Stimulated activated CD8-positive, alpha-beta memory T cell treated with anti-CD3 and anti-CD28 coated beads, Interleukin-2, amount 100 ng/mL, for 48 hours (primary cell): ENCODE results near the gene PALS2.

Experiments
- DNase-seq, 2 donors: peaks; one replicate each; pipeline ENCODE4 v3.0.0-alpha.2; 2020; ENCODE audit warnings: low read depth in 2 of 2

PALS2 gene

DNA sequence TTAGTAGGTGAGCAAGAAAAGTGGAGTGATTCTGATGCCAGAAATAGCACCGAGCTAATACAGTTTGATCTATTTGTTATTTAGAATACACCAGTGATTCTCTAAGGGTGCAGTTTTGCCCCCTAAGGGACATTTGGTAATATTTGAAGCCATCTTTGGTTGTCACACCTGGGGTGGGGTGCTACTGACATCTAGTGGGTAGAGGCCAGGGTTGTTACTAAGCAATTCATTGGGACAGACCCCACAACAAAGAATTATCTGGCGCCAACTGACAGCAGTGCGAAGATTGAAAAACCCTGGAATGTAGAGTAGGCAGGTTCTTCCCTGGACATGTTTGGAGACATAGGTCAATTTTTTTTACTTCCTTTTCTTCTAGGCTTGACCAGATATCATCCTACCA lies 14.6 kb downstream of the PALS2 start:
- DNase-seq: no peak

DNA sequence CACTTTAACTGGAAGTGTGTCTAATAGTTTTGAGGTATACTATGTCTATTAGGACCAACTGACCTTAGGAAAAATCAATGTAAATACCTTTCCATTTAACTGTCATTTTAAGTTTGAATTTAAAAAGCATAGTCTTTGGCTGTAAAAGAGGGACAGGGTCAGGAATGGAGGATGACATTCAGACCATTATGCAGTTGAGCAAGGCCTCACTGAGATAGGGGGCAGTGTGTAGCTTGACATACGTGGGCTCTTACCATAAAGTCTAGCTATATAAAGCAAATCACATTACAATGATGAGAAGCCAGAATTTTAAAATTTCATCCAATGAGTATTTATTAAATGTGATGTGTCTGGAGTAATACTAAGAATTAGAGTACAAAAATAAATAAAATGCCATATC lies 17.9 kb downstream of the PALS2 start:
- no peak for DNase-seq

DNA sequence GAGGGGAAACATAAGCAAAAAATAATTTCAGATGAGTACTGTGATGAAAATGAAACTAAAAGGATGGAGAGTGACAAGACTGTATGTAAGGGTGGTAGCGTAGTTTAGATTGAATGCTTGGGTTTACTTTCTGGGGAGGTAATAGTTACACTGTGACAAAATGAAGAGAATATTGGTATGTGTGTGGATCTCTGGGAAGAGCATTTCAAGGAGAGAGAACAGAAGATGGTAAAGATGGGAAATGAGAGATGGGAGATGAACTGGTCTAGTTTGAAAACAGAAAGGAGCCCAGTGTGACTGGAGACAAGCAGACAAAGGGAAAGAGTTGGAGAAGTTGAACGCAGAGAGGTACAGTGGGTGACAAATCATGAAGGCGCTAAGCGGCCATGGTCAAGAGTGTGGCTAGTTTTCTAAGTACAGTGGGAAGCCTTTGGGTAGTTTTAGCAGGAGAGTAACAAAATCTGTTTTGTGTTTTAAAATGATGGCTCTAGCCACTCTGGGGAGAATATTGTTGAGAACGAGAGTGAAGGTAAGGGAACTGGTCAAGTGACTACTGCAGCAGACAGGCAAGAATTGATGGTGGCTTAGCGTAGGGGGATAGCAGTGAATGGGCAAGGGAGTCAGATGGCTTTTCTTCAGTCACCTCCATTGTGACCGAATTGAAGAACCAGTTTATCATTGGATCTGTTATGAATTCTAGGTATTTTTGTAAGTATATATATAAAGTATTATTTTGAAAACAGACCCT lies 22.6 kb downstream of the PALS2 start:
- no peak for DNase-seq

DNA sequence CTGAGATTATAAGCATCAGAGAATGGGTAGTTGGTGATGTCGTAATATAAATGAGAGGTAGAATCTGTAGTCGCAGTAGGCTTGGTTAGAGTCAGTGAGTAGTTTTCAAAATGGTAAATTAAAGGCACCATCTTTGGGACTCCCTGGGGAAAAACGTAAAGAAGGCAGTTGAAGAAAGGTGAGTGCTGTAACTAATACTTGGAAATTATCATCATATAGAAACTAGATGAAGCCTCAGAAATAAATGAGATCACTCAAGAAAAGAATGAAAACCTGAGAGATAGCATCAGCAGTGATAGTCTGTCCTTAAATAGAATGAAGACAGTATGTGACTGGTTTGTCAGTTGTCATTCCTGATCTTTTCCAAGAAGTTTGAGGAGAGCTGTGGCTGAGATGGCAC lies 23.8 kb downstream of the PALS2 start:
- DNase-seq: no peak

DNA sequence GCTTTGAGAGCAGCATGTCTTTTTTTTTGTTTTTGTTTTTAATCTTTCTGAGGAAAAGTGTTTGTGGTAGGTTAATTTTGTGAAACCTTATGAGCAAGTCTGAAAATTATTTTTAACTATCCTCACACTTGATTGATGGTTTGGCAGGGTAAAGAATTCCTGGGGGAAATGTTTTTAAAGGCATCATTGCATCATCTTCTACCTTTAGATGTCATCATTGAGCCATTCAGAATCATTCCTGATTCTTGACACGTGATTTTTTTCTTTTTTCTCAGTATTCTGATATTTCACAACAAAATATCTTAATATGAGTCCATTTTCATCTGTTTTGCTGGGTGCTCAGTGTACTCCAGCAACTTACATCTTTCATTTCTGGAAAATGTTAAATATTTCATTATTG lies 28.3 kb downstream of the PALS2 start:
- DNase-seq: no peak

DNA sequence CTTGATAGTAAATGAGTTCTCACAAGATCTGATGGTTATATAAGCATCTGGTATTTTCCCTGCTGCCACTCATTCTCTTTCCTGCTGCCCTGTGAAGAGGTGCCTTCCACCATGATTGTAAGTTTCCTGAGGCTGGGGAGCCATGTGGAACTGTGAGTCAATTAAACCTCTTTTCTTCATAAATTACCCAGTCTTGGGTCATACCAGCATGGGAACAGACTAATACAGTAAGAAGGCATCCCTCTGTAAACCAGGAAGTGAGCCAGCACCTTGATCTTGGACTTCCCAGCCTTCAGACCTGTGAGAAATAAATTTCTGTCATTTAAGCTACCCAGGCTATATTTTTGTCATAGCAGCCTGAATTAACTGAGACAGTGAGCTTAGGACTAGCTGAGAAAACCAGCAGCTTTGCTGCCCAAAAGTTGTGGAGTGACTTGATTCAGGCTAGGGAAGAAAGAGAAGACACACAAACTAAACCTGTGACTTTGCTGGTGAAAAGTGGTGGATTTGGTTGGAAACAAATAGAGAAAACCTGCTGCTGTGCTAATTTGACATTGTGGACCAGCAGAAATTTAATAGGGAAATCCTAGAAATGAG lies 29.7 kb downstream of the PALS2 start:
- DNase-seq: no peak

DNA sequence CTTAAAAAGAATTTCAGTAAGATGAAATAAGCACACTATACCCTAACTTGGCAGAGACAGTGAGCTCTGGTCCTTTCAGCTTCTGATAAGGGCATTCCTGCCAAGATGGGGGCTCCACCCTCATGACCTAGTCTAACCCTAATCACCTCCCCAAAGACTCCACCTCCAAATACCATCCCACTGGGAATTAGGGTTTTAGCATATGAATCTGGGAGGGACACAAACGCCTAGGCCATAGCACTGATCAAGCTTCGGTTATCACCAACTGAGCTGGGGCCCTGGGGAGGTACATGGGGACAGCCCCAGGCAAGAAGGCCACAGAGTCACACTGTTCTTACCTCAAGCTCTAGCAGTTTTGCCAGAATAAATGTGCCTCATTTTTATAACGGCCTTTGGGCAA lies 31.4 kb downstream of the PALS2 start:
- no peak for DNase-seq

DNA sequence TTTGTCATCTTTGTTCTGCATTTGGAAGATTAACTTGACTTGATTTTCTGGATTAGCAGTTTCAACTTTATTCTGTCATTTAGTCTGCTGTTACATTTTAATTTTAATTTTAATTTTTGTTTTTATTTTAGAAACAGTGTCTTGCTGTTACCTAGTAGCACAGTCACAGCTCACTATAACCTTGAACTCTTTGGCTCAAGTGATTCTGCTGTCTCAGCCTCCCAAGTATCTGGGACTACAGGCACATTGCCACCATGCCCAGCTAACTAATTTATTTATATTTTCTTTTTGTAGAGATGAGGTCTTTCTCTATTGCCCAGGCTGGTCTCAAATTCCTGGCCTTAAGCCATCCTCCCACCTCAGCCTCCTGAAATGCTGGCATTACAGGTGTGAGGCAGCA lies 35.3 kb downstream of the PALS2 start:
- no peak for DNase-seq

DNA sequence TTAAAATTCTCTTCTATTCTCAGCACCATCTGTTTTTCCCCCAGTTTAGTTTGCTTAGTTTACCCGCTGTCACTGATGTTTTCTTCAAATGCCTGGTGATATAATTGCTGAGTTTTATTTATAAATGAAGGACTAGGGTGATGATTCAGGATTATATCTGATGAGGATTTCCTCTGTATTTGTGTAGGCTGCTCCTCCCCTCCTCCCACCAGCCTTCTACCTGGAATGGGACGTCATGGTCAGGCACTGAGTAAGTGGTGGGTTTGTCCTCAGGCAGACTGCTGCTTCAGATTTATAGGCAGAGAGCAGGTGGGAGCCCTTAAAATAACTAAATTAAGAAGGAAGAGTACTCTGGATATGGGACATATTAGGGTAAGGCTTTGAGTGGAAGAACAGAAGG lies 35.8 kb downstream of the PALS2 start:
- DNase-seq: no peak

DNA sequence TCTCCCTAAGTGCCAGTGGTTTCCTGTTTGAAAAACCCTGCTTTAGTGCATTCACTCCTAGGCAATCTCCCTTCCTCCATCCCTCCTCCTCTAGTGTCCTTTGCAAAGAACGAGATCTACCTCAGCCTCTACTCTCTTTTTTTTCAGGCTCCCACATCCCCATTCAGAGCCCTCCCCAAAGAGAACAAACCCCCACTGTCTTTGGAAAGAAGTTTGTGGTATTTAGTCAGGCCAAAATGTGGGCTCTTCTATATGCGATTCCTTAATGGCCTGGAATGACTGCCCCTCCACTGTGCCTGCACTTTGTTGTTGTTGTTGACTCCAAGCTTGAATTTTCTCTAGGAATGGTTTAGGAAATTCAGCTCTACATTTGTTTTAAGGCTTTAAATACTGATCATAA lies 36.3 kb downstream of the PALS2 start:
- DNase-seq: no peak

DNA sequence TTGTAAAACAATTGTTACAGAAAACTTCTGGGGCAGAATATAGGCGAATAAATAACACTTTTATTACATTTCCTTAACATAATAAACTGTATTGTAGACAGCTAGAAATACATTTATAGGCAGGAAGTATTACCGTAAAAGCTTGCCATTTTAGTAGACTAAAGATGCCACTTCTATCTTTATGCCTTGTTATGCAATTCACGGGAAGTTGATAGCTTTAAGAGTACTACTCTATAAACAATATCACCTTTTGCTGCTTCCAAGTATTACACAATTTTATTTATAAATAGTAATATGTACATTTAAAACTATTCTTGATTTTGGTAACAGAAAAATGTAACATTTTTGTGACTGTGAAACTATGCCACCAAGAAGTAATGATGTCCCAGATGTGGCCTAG lies 37.9 kb downstream of the PALS2 start:
- DNase-seq: no peak

DNA sequence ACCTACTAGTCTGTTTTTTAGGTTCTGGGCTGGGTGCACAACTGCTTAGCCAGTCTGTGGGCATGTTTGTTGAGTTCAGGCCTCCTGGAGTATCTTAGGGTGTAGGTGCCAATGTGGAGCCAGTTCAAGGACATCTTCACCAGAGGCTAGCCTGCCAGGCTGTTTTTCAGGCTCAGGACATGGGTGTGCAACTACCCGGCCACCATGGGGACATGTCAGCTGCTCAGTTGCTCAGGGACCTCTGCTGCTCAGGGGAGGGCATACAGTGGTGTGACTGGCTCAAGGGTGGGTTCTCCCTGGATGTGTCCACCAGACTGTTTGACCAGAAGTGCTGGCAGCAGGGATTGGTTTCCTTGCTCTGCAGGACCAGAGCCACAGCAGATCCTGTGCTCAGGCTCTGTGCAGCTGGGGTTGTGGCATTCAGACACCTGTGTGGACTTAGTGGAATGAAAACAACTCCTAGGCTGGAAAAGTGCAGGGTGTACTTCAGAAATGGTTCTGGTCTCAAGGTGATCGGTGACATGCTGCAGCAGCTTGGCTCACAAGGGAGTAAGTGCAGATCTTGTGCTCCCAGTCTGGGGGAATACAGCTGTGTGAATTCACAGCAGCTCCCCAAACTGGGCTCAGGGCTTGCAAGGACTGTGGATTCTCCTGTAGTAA lies 44.8 kb downstream of the PALS2 start:
- no peak for DNase-seq

DNA sequence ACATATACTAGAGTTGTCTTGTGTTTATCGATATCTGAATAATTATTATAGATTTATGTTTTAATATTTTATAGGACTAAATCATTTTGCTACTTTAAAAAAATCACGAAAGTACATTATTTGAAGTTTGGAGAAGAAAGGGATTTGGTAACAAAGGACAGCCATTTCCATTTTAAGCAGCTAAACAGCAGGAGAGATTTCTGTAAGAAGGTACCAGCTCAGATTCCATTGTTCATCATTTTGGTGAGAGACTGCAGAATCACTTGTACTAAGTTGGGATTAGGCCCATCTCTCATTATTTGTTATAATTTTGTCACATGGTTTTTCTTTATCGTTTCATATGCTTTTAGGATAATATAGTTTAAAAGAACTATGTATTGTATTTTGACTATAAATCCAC lies 46.7 kb downstream of the PALS2 start:
- no peak for DNase-seq

DNA sequence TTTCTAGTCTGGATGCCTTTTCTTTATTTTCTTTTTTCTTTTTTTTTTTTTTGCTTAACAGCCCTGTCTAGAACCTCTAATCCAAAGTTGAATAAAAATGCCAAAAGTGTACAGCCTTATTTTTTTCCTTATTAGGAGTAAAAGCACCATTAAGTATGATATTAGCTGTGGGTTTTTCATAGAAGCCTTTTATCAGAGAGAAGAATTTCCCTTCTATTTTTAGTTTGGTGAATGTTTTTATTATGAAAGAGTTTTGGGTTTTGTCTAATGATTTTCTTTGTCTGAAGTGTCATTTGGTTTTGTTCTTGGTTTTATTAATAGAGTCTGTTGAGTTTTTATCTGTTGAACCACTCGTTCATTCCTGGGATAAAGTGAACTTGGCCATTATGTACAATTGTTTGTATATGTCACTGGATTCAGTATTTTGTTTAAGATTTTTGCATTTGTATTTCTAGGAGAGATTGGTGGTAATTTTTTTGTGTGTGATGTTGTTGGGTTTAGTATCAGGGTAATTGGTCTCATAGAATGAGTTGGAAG lies 49.5 kb downstream of the PALS2 start:
- DNase-seq: no peak
